IPS-NIHi7 (cell line): ENCODE results near the gene GSK3A.

Experiments
- DNase-seq: peaks from one replicate; pipeline ENCODE4 v3.0.0; 2012; ENCODE audit warnings: mixed read lengths; ENCODE audit errors: extremely low spot score

GSK3A gene

DNA sequence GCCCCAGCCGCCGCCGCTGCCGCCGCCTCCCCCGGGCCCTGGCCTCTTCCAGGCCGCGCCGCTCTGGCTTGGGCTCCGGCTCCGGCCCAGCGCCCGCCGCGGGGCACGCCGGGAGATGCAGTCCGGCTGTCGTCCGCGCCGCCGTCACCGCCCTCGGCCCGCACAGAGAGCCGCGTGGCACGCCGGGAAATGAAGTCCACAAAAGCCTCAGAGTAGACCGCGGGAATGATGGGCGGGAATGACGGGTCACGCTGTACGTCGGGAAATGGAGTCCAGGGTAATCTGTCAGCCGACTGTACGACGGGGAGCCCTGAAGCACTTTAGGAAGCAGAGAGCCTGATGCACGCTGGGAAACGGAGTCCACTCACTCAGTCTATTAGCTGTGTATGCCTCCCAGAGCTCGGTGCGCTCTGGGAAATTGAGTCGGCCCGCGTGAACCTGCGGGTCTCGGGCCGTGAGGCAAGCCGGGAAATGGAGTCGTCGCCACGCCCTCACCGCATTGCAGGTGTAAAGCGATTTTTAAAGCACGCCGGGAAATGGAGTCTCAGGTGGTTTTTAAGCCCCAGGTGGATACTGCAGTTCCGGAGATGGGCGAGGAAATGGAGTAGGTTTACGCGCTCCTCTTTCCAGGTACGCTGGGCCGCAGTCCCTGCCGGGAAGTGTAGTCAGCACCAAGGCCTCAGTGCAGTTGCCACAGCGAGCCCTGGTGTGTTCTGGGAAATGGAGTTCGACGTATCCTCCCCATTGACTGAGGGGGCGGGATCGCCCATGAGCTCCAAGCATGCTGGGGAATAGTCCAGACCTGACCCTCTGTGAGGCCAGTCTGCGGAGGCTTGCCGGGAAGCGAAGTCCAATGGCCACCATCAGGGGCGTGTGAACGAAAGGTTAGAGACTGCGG is at the start of gene GSK3A:
Gene GSK3A (minus strand): TSS at position 91 of the 898 bp plus-strand sequence. CDS start 137 bp downstream, outside the sequence.
- DNase-seq = peak; percentile 88

DNA sequence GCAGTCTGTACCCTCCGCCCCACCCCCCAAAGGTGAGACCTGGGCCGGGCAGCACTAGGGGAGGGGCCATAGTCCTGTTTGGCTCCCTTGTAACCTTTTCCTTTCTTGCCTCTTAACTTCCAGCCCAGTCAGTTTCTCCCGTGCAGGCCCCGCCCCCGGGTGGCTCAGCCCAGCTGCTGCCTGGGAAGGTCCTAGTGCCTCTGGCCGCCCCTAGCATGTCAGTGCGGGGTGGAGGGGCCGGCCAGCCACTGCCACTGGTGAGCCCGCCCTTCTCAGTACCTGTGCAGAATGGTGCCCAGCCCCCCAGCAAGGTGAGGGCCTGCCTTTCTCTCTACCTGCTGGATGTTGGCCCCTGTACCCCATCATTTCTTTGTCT is 49.0 kb upstream of the GSK3A start:
- DNase-seq = peak; percentile 44

DNA sequence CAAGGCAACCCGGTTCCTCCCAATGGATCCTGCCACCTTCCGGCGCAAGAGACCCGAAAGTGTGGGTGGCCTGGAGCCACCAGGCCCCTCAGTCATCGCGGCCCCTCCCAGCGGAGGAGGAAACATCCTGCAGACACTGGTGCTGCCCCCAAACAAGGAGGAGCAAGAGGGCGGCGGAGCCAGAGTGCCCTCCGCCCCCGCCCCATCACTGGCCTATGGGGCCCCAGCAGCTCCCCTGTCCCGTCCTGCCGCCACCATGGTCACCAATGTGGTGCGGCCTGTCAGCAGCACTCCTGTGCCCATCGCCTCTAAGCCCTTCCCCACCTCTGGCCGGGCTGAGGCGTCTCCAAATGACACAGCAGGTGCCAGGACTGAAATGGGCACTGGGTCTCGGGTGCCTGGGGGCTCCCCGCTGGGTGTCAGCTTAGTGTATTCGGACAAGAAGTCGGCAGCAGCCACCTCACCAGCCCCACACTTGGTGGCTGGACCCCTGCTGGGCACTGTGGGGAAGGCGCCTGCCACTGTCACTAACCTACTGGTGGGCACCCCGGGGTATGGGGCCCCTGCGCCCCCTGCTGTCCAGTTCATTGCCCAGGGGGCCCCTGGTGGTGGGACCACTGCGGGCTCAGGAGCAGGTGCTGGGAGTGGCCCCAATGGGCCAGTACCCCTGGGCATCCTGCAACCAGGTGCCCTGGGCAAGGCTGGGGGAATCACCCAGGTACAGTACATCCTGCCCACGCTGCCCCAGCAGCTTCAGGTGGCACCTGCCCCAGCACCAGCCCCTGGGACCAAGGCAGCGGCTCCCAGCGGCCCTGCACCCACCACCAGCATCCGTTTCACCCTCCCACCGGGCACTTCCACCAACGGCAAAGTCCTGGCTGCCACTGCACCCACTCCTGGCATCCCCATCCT is 48.4 kb upstream of the GSK3A start:
- no peak for DNase-seq

DNA sequence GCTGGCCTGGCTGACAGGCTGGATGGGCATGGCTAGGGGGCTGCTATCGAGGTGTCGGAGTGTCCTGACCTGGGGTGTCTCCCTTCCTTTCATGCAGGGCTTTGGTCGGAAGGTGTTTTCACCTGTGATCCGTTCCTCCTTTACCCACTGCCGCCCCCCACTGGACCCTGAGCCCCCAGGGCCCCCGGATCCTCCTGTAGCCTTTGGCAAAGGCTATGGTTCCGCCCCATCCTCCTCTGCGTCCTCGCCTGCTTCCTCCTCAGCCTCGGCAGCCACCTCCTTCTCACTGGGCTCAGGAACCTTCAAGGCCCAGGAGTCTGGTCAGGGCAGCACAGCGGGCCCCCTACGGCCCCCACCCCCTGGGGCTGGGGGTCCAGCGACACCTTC is 47.7 kb upstream of the GSK3A start:
- no peak for DNase-seq

DNA sequence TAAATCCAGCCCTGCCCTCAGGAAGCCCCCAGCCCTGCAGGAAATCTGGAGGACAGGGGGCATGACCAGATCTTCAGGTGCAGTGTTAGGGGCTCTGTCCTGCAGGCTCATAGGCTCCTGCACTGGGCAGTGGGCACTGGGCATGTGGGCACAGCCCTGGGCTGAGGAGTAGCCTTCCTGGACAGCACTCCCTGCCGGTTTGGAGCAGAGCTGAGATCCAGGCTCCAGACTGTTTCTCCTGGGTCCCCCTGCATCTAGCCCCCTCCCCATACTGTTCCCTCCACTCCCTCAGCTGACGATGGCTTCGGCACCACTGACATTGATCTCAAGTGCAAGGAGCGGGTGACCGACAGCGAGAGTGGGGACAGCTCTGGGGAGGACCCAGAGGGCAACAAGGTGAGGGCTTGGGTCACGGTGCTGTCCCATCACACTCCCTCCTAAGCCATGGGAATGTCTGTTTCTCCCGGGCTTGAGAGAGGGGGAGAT is 47.2 kb upstream of the GSK3A start:
- DNase-seq = no peak

DNA sequence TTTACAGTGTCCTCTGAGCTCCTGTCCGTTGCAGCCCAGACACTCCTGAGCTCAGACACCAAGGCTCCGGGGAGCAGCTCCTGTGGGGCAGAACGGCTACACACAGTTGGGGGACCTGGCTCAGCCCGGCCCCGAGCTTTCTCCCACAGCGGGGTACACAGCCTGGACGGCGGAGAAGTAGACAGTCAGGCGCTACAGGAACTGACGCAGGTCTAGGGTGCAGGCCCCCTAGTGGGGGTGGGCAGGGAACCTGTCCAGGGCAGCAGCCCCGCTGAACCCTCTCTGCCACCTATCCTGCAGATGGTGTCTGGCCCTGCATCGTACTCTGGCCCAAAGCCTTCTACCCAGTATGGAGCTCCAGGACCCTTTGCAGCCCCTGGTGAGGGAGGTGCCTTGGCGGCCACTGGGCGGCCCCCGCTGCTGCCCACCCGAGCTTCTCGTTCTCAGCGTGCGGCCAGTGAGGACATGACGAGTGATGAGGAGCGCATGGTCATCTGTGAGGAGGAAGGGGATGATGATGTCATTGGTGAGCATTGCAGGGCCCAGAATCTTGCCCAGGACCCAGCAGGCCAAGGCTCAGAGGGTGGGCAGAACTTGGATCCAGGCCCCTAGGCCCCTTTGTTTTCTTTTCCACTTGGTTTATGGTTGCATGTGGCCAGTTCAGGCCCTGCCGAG is 46.6 kb upstream of the GSK3A start:
- no peak for DNase-seq

DNA sequence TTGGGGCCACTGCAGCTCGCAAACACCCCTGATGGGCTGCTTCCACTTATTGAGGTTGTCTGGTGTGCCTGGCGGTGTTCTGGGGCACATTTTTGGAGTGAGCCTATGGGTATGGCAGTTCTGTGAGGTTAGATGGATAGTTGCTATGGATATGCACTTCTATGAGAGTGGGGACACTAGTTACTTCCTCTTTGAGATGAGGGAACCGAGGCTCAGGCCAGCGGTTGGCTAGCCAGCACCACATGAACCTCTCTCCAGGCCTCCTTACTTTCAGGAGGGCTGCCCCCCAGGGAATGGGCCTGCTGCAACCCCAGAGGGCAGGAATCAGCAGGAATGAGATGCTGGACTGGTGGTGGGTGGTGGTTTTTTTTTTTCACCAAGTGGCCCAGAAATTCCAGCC is 46.0 kb upstream of the GSK3A start:
- no peak for DNase-seq

DNA sequence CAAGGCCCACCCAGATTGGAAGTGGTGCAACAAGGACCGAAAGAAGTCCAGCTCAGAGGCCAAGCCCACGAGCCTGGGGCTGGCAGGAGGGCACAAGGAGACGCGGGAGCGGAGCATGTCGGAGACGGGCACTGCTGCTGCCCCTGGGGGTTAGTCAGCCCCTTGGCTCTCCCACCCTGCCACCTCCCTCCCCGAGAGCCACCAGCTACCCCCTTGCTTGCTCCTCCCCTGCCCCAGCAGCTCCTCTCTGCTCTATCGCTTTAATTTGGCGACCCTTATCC is 45.4 kb upstream of the GSK3A start:
- DNase-seq = no peak

DNA sequence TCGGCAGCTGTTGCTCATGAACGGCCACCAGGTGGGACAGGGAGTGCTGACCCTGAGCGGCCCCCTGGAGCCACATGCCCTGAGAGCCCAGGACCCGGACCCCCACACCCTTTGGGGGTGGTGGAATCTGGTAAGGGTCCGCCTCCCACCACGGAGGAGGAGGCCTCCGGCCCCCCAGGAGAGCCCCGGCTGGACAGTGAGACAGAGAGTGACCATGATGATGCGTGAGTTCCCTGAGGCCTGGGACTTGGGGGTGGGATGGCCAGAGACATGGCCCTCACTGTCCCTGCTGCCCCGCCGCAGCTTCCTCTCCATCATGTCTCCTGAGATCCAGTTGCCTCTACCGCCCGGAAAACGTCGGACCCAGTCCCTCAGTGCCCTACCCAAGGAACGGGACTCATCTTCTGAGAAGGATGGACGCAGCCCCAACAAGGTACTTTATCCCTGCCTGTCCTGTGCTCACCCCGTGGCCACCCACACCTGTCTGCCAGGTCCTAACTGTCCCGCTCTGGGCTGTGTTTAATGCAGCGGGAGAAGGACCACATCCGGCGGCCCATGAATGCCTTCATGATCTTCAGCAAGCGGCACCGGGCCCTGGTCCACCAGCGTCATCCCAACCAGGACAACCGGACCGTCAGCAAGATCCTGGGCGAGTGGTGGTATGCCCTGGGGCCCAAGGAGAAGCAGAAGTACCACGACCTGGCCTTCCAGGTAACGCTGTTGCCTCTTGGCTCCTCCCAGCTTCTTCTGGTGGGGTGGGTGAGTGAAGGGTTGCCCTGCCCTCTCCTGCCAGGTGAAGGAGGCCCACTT is 44.8 kb upstream of the GSK3A start:
- DNase-seq = no peak

DNA sequence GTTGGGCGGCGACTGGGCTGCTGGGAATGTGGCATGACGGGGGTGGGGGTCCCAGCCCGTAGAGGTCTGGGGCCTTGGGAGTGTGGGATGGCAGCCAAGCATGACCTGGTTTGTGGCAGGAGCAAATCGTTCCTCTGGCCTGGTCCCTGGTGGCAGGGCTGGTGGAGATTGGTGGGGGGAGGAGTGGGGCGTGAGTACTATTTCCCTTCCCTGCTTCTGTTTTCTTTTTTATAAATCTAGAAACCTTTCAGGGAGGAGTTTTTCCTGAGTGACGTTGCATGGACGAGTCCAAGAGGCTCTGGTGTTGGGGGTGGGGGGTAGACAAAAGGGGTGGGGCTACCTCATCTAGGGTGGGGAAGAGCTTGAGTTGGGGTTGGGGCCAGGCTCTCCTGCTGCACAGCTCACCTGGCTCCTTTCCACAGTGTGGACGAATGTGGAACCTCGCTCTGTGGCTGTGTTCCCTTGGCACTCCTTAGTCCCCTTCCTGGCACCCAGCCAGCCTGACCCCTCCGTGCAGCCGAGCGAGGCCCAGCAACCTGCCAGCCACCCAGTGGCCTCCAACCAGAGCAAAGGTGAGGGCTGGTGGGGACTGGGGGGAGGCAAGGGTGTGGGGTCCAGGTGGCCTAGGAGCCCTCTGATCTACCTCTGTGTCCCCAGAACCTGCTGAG is 44.1 kb upstream of the GSK3A start:
- no peak for DNase-seq

DNA sequence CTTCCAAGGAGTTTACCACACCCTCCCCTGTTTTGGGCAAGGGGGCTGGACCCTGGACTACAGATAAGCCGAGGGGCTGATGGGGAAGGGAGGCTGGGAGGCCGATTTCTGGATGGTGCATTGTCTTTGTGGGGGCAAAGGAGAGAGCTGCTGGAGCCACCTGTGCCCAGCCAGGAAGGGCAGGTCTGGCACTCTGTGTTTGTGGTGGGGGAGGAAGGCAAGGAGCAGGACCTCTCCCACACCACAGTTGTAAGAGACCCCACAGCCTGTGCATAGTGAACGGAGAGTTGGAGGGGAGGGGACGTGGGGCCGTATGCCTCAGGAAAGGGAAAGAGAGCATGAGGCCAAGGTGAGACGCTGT is 43.6 kb upstream of the GSK3A start:
- DNase-seq = no peak

DNA sequence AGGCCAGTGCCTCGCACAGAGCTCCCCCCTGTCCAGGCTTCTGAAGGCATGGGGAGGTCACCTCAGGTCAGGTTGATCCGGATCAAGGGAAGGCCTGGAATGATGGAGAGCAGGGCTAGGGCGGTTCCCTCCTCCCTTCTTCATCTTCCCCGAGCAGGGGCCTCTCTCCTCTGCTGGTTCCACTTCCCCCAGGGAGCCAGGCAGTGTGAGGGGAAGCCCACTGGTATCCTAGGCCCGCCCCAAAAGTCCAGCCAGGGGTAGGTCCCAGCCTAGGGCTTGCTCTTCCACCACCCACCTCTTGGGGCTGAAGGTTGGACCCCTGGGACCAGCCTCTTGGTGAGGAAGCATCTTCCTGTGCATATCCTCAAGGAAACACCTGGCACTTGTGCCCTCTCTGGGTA is 43.1 kb upstream of the GSK3A start:
- no peak for DNase-seq

DNA sequence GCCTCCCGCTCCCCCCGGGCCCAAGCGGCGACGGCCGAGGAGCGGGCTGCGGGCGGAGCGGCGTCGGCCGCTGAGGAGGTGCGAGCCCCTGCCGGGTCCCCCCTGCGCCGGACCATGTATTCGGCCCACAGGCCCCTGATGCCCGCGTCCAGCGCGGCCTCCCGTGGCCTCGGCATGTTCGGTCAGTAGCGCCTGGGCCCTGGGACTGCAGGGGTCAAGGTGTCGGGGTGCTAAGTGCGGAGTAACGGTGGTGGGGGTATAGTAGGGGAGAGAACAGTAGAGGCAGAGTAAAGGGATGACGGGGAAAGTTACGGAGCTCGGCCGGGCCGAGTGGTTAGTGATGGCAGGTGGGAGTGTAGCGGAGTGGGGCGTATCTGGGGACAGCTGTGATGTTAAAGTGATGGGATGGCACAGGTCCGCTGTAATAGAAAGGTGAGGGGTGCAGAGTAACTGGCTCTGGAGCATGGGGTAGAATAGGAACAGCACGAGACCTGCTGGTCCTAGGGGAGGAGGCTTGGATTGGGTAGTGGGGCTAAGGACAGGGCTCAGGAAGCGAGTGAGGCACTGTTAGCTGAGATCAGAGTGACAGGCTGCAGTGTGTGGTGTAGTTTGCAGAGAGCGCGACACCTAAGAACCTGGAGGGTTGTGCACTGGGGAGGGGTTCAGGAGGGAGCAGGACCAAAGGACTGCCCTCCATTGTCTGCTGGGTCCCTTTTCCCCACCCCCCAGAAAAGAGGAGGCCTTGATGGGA is 42.4 kb upstream of the GSK3A start:
- DNase-seq = no peak

DNA sequence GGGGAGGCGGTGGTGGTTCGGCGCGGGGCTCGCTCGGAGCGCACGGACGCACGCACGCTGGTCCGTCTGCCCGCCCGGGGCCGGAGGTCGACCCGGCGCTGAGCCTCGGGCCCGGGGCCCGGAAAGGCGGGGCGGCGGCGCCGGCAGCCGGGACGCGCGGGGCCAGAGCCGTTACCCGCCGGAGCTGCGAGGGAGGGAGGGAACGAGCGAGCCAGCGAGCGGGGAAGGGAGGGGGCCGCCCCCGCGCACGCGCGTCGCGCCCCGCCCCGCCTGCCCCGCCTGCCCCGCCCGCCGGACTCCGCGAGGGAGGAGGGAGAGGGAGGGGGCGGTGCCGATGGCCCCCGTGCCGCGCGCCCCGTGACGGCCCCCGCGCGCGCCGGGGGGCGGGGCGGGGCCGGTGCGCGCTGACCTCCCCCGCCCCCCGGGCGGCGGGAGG is 41.7 kb upstream of the GSK3A start:
- DNase-seq = peak; percentile 79

DNA sequence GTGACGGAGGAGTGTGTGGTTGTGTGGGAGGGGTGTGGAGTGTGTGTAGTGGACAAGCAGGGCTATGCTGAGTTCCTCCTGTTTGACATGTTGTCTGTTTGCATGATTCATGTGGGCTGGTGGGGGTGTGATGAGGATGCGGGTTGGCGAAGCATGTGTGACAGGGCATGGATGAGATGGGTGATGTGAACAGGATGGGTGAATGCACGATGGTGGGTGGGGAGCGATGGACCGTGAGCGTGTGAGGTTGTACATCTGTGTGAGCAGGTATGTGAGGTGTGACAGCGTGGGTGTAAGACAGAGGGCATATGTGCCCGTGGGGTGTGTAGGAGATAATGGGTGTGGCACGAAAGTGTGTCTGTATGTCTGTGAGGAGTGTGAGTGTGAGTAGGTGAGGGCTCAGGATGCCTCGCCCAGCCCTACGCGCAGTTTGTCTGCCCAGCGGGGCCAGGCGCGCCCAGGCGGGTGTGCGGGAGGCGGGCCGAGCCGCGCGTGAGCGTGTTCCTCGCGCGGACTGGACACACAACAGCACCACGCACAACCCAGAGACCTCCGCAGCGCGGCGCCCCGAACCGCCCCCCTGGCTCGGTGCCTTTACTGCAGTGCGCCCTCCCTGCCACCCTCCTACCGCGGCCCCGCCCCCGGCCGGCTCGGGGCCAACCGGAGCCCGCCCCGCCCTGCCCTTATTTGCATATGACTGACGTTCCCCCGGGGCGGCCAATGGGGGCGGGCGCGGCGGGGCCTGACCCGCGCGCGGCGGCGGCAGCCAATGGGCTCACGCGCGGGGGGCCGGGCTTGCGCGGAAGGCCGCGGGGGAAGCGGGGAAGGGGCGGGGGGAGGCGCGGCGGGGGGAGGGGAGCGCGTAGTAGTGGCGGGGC is 41.0 kb upstream of the GSK3A start:
- peak; percentile 92 for DNase-seq

DNA sequence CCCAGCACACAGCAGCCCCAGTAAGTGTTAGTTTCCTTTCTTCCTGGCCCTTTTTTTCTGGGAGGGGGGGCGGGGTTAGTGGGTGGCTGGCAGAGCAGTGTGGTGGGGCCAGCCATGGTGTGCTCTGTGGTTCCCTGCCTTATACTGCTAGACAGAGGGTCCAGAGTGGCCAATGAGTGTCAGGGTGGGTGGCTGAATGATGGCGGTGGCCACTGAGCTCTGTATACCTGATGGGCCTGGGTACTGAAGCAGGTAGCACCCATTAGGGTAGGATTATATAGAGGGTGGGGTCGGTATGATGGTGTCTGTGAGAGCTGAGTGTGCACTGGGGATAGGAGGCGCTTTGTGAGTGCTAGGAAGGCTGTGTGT is 40.4 kb upstream of the GSK3A start:
- DNase-seq = no peak

DNA sequence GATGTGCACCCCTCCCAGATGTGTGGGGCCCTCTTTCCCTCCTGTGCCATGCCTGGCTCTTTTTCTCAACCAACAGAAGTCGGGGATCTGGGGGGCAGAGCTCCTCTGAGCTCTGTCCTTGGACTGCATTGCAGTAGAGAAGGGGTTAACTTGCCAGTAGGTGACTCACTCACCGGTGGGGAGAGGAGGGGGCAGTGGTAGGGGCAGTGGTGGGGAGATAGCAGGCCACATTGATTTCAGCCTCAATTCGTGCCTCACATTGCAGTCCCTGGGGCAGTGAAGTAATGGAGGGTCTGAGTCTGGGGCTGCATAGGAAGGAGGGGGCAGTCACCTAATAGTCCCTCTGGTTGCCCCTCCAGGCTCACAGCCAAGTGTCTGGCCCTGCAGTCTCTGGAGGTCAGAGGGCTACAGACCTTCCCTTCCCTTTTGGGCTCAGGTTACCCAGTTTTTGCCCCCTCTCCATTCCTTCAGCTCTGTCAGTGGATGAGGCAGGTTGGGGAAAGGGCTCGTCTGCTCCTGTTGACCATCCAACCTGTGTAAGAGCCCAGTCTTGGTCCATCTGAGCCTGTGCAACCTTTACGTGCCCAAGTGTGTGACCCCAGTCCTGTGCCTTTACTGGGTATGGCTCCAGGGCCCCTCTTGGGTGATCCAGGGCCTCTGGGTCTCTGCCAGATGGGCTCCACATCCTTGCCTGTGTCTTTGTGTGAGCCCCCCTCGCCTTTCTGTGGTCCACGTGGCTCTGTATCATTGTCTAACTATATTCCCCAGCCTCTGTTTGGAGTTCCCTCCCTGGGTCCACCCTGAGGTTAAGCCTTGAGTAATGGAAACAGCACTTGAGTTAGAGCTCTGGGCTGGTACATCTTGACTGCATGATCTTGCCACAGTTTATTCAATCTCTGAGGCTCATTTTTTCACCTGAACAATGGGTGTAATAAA is 39.7 kb upstream of the GSK3A start:
- DNase-seq = peak; percentile 66
